K562 (cell line): ENCODE data around the gene NSMCE1. TPM values are rescaled to one million over a fixed set of nuclear protein-coding genes. Genes with fewer than 3 reads are reported as not detected.

Experiments
- ATF6 ChIP-seq: sonication (generic); formaldehyde crosslinking; IDR thresholded peaks from 2 replicates; pipeline ENCODE4 v1.4.0; 2020; ENCODE audit warnings: mild to moderate bottlenecking, missing genetic modification reagents
- GABPB2 ChIP-seq: fragments of 250-450 bp; sonication (Bioruptor Pico); conservative IDR thresholded peaks from 2 replicates; pipeline ENCODE4 v1.5.1; 2021; ENCODE audit warnings: mild to moderate bottlenecking
- HMG20A ChIP-seq: fragments of 450-650 bp; formaldehyde crosslinking; conservative IDR thresholded peaks from 2 replicates; pipeline ENCODE4 v1.4.0; 2020; ENCODE audit warnings: mild to moderate bottlenecking, mixed read lengths
- KDM5B ChIP-seq: fragments of 200-600 bp; sonication (generic); IDR thresholded peaks from 2 replicates; pipeline ENCODE4 v1.6.1; 2012; ENCODE audit warnings: low read depth, mild to moderate bottlenecking, moderate library complexity, low read length, control low read depth, inconsistent platforms; ENCODE audit not compliant: insufficient replicate concordance
- LARP7 ChIP-seq: fragments of 450-650 bp; IDR thresholded peaks from 2 replicates; pipeline ENCODE4 v1.6.1; 2016
- MLLT1 ChIP-seq, 2 experiments: fragments of 450-650 bp; IDR thresholded peaks; 2 replicates each; pipeline ENCODE4 v1.6.1; 2016
- MXI1 ChIP-seq: IDR thresholded peaks from 2 replicates; pipeline ENCODE4 v1.6.1; 2011; ENCODE audit warnings: low read depth, mild to moderate bottlenecking, improper control_type of control experiment, low read length
- PKNOX1 ChIP-seq: fragments of 450-650 bp; IDR thresholded peaks from 2 replicates; pipeline ENCODE4 v1.6.1; 2016
- REST ChIP-seq, 2 experiments: fragments of 450-650 bp; formaldehyde crosslinking in 1 of 2; IDR thresholded peaks; 2 replicates each; pipeline versions ENCODE4 v1.4.0 to v1.6.1; 2014 to 2020; ENCODE audit warnings: mild to moderate bottlenecking in 2 of 2, borderline replicate concordance in 1 of 2, low read depth in 1 of 2
- ZNF134 ChIP-seq: fragments of 250-450 bp; sonication (Bioruptor Pico); conservative IDR thresholded peaks from 2 replicates; pipeline ENCODE4 v1.4.0; 2020
- ZSCAN32 ChIP-seq: fragments of 450-650 bp; formaldehyde crosslinking; IDR thresholded peaks from 2 replicates; pipeline ENCODE4 v1.4.0; 2020; ENCODE audit warnings: mild to moderate bottlenecking, moderate library complexity
- polyA plus RNA-seq, 8 experiments: library from polyadenylated mRNA; depleted of rRNA in 4 of 8; stranded (reverse) in 5 of 8; unstranded in 3 of 8; fragments of >200 nt; fragmentation: Nextera tagmentation in 2 of 8; fragmentation: Illumina TruSeq in 1 of 8; extraction: Ambion mirVana in 2 of 8; extraction: Trizol in 1 of 8; gene quantifications; 2 replicates each; pipeline versions ENCODE4 v1.2.1 to v1.2.3, GENCODE V29; 2011 to 2014; ENCODE audit warnings: inconsistent platforms in 1 of 8, missing spikeins in 1 of 8
- total RNA-seq, 7 experiments: library from RNA; depleted of rRNA in 6 of 7; stranded (reverse); fragments of >200 nt in 6 of 7; fragmentation: Illumina TruSeq in 2 of 7; extraction: Trizol in 2 of 7; gene quantifications; 2 replicates each; pipeline versions ENCODE4 v1.2.1 to v1.2.3, GENCODE V29; 2011 to 2021; ENCODE audit warnings: low replicate concordance in 1 of 7

Gene NSMCE1
- total and polyA plus RNA-seq, 9 of the 15 experiments (the other 6 are each of a cell fraction or from before 2014, with no cell fraction given) = 52.1 to 163 (median 61.5) TPM

- no peak for TF ChIP-seq PKNOX1
- TF ChIP-seq MXI1 = no peak
- TF ChIP-seq GABPB2 (CRISPR knock-in tag) = no peak
- peak in 1 of 2 experiments; percentile 100; a peak in 2 of 4 replicates for TF ChIP-seq MLLT1 (IDR thresholded peaks at IDR 0.05)
- no peak for TF ChIP-seq KDM5B
- no peak for TF ChIP-seq HMG20A (CRISPR knock-in tag)
- no peak for TF ChIP-seq ZNF134
- peak; percentile 99 for TF ChIP-seq REST (IDR thresholded peaks at IDR 0.05; ENCODE audit: borderline replicate concordance)
- TF ChIP-seq REST (CRISPR knock-in tag; IDR thresholded peaks at IDR 0.05; ENCODE audit: low read depth) = no peak
- no peak for TF ChIP-seq ATF6 (CRISPR knock-in tag)
- TF ChIP-seq ZSCAN32 (CRISPR knock-in tag) = no peak
- TF ChIP-seq LARP7 = no peak
Observed at GRCh38 chr16:27202923-27203506, 65.6 kb downstream of the NSMCE1 start (continued).
